Right lobe of liver (tissue), 6 donors: Measurements from ENCODE around the gene ADGRF4. TPM values are rescaled to one million over a fixed set of nuclear protein-coding genes. Genes with fewer than 3 reads are reported as not detected.

Experiments used
- ATAC-seq, 4 donors: fragments of 200-7000 bp; cut with Tn5 transposase; one replicate each; pipeline ENCODE4 v1.9.1; 2020; ENCODE audit warnings: mild to moderate bottlenecking in 4 of 4, moderate library complexity in 4 of 4
- DNase-seq, 3 donors: peaks; one replicate each; pipeline ENCODE4 v3.0.0-alpha.2; 2020
- H3K27ac ChIP-seq, 3 donors: fragments of 200-600 bp; one replicate each; pipeline ENCODE4 v1.8.0; 2022
- H3K27me3 ChIP-seq, 2 donors: fragments of 200-600 bp; one replicate each; pipeline ENCODE4 v1.8.0; 2022
- H3K36me3 ChIP-seq, 4 donors: fragments of 200-600 bp; sonication (generic) in 1 of 4; one replicate each; pipeline versions ENCODE4 v1.5.1 to v1.8.0; 2017 to 2022; ENCODE audit warnings: control low read depth in 1 of 4
- H3K4me1 ChIP-seq, 4 donors: fragments of 200-600 bp; sonication (generic) in 1 of 4; one replicate each; pipeline versions ENCODE4 v1.5.1 to v1.8.0; 2017 to 2022; ENCODE audit warnings: control low read depth in 1 of 4
- H3K4me3 ChIP-seq, 3 donors: fragments of 200-600 bp; one replicate each; pipeline ENCODE4 v1.8.0; 2022
- H3K9me3 ChIP-seq, 4 donors: fragments of 200-600 bp; sonication (generic) in 1 of 4; one replicate each; pipeline versions ENCODE4 v1.5.1 to v1.8.0; 2017 to 2022; ENCODE audit warnings: control low read depth in 1 of 4
- CTCF ChIP-seq, 4 donors: fragments of 200-600 bp in 3 of 4; fragments of 450-650 bp in 1 of 4; IDR thresholded peaks; one replicate each; pipeline versions ENCODE4 v1.5.1 to v1.8.0; 2016 to 2022; ENCODE audit warnings: antibody characterized with exemption in 4 of 4, mild to moderate bottlenecking in 2 of 4
- POLR2A ChIP-seq: fragments of 450-650 bp; IDR thresholded peaks from one replicate; pipeline ENCODE4 v1.6.1; 2017; ENCODE audit warnings: antibody characterized with exemption, mild to moderate bottlenecking
- WGBS: methylation state at CpG from one replicate; pipeline ENCODE4 v1.1.6; 2018; ENCODE audit warnings: low coverage, low lambda C conversion rate; ENCODE audit not compliant: insufficient coverage; ENCODE audit errors: missing lambda C conversion rate; 5-methylcytosine and 5-hydroxymethylcytosine counted together
- intact Hi-C, 2 donors: fragments of 100-400 bp; cut with DNase I; formaldehyde crosslinking; loops; one replicate each; pipeline versions ENCODE4 v1.11.2 to v1.14.1; 2022
- total RNA-seq, 6 experiments: library from RNA; depleted of rRNA in 2 of 6; stranded (reverse); fragments of >200 nt in 2 of 6; fragmentation: NEBNext Ultra II Directional in 3 of 6; extraction: Animal tissue kit (Norgen Biotek cat#: 25700) in 3 of 6; gene quantifications; one replicate each; pipeline versions ENCODE4 v1.1.0 to v1.2.4, GENCODE V29; 2016 to 2023
- donor health status: DM: no; HTN: yes; CAD: no.
- donor health status: DM: no; HTN: no; CAD: no.
- donor health status: DM: no; HTN: no; CAD: no.
- donor health status: DM: no; HTN: yes; CAD: no.
- donor health status: DM: no; HTN: yes; CAD: no.

Gene ADGRF4
- total RNA-seq, 6 experiments from 2014 or later = not detected

DNA sequence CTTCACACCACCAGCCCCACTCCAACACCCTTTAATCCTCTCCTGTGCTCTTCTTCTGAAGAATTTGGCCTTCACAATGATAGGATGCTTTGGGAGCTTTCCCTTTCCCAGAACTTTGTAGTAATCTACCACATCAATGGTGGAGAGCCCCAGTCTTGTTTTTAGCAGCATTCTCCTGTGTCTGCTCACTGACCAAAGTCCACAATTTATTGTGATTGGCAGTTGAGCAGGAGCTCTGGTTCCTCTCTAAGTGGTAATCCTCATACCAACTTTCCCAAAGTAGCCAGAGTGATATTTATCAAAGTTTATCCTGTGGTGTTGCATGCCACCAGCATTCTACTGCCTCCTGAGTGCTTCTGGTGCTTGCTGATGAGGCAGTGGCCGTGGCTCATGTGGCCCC is 54.4 kb downstream of the ADGRF4 start:
- 11% methylated on average over 1 of the region's 1 CpG for WGBS
- Histone ChIP-seq H3K4me1 (no peaks in the 10 kb centered on the region), H3K9me3 (no peaks in the 10 kb centered on the region), H3K4me3 (no peak overlapping the region), H3K27ac (no peak overlapping the region), H3K36me3 (no peaks in the 10 kb centered on the region), H3K27me3 (no peaks in the 10 kb centered on the region)
- ATAC-seq (no peak), DNase-seq (no peak)
- intact Hi-C loops = no loop called here
- TF ChIP-seq CTCF (IDR thresholded peaks at IDR 0.05) (no peak), POLR2A (no peak)

DNA sequence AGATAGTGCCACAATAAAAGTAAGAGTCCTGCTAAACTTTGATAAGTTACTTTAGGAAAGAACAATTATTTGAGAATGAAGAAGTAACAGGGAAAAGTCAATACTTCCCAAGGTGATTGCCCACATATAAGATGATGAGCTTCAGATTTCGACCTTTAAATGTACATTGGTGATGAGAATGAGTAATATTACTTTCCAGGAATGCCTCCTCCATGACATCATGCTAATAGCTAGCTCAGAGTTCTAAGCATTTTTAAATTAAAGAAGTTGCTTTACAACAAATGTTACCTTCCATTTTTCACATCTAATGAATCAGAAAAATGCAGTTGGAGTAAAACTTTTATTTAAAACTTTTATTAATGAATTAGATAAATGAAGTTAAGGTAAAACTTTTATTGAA is 61.0 kb downstream of the ADGRF4 start:
- WGBS = 22% methylated on average over 1 of the region's 1 CpG
- no peaks in the 10 kb centered on the region for H3K27me3 ChIP-seq
- H3K36me3 ChIP-seq = no peaks in the 10 kb centered on the region
- intact Hi-C loops = no loop called here
- no peak for TF ChIP-seq CTCF (IDR thresholded peaks at IDR 0.05)
- TF ChIP-seq POLR2A = no peak
- no peaks in the 10 kb centered on the region for H3K4me1 ChIP-seq
- no peak for ATAC-seq
- H3K27ac ChIP-seq = no peak overlapping the region
- no peak overlapping the region for H3K4me3 ChIP-seq
- no peaks in the 10 kb centered on the region for H3K9me3 ChIP-seq
- no peak for DNase-seq

DNA sequence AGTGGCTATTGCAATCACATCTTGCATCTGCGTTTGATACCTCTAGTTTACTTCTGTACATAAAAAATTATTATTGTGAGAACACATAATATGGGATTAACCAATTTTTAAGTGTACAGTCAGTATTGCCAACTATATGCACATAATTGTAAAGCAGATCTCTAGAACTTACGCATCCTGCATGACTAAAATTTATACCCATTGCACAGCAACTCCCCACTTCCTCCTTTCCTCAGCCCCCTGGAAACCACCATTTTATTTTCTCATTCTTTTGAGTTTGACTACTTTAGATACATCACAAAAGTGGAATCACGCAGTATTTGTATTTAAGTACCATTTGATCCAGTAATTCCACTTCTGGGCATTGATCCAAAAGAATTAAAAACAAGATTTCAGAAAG is 64.1 kb downstream of the ADGRF4 start:
- DNase-seq (no peak), ATAC-seq (no peak)
- no peak for TF ChIP-seq CTCF (IDR thresholded peaks at IDR 0.05)
- no peak for TF ChIP-seq POLR2A
- 89% methylated on average over 3 of the region's 3 CpGs for WGBS
- H3K27me3 ChIP-seq = no peaks in the 10 kb centered on the region
- intact Hi-C loops = no loop called here
- H3K9me3 ChIP-seq = peaks cover 0 to 4% (median 0%) of the 10 kb centered on the region in 4 donors
- H3K4me3 ChIP-seq = no peak overlapping the region
- no peaks in the 10 kb centered on the region for H3K4me1 ChIP-seq
- no peak overlapping the region for H3K27ac ChIP-seq
- no peaks in the 10 kb centered on the region for H3K36me3 ChIP-seq

GRCh38 chr6:47766445-47766844 is 68.1 kb downstream of the ADGRF4 start:
- intact Hi-C loops = no loop called here
- H3K4me1 ChIP-seq = no peaks in the 10 kb centered on the region
- no peak for ATAC-seq
- no peak for TF ChIP-seq POLR2A
- TF ChIP-seq CTCF (IDR thresholded peaks at IDR 0.05) = no peak
- H3K9me3 ChIP-seq = peaks cover 0 to 4% (median 0%) of the 10 kb centered on the region in 4 donors
- H3K4me3 ChIP-seq = no peak overlapping the region
- WGBS = 62% methylated on average over 3 of the region's 3 CpGs
- DNase-seq = no peak
- H3K36me3 ChIP-seq = no peaks in the 10 kb centered on the region
- no peak overlapping the region for H3K27ac ChIP-seq
- no peaks in the 10 kb centered on the region for H3K27me3 ChIP-seq

GRCh38 chr6:47767102-47767501 is 68.7 kb downstream of the ADGRF4 start:
- peaks cover 0 to 4% (median 0%) of the 10 kb centered on the region in 4 donors for H3K9me3 ChIP-seq
- no peaks in the 10 kb centered on the region for H3K27me3 ChIP-seq
- no peak overlapping the region for H3K4me3 ChIP-seq
- H3K36me3 ChIP-seq = no peaks in the 10 kb centered on the region
- no peak for DNase-seq
- intact Hi-C loops = no loop called here
- TF ChIP-seq CTCF (IDR thresholded peaks at IDR 0.05) = no peak
- no peak for TF ChIP-seq POLR2A
- H3K4me1 ChIP-seq = no peaks in the 10 kb centered on the region
- no peak for ATAC-seq
- 62% methylated on average over 1 of the region's 1 CpG for WGBS
- H3K27ac ChIP-seq = no peak overlapping the region
